CD4-positive, alpha-beta T cell treated with Interleukin-15 for 1 hour (primary cell): Measurements from ENCODE around the gene FGF12.
"Not testable (repeated sequence)": the region's sequence is repeated elsewhere in the genome, so short reads cannot be mapped to it uniquely, and the experiment has no call there.

ENCODE experiments used
- DNase-seq: peaks from one replicate; pipeline ENCODE4 v3.0.0-alpha.2; 2020

The FGF12 gene

DNA sequence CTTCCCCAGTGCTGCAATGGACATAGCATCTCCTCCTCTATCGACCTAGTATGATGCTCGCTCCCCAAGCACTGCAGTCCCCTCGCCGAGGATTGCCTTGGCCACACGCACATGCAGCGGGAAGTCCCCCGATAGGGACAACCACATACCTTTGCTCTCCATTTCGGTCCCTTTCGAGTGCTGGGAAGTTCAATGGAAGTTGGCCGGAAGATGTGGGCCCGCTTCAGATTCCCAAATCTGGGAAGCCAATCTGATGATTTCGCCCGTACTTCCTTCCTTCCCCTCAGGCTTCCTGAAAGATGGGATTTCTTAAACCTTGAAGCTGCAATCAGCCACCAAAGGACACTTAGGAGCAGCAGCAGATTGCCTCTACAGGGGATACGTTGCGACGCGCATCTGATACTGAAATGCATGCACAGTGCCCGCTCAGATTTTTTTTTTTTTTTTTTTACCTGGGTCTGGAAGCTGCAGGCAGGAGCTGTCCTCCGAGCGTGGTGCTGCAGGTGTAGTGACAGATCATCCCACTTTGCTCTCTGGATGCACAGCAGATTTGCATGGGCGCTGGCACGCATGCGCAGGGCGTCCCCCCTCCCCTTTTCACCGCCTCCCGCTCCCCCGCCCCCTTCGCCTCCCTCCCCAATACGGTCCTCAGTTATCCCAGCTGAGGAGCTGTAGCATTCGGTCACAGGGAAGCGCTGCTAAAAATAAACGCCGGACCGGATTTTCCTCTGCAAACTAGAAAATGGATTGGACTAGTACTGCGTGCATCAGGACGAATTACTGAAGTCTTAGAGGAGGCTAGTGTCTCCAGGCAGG is at the start of gene FGF12:
TSS of gene FGF12 (minus strand) at position 510 of the 816 bp plus-strand sequence.
- DNase-seq, result no peak

DNA sequence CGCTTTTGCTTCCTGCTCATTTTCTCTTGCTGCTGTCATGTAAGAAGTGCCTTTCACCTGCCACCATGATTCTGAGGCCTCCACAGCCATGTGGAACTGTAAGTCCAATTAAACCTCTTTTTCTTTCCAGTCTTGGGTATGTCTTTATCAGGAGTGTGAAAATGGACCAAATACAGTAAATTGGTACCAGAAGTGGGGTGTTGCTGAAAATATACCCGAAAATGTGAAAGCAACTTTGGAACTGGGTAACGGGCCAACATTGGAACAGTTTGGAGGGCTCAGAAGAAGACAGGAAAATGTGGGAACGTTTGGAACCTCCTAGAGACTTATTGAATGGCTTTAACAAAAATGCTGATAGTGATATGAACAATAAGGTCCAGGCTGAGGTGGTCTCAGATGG is 47.0 kb upstream of the FGF12 start:
- not testable (repeated sequence) for DNase-seq

DNA sequence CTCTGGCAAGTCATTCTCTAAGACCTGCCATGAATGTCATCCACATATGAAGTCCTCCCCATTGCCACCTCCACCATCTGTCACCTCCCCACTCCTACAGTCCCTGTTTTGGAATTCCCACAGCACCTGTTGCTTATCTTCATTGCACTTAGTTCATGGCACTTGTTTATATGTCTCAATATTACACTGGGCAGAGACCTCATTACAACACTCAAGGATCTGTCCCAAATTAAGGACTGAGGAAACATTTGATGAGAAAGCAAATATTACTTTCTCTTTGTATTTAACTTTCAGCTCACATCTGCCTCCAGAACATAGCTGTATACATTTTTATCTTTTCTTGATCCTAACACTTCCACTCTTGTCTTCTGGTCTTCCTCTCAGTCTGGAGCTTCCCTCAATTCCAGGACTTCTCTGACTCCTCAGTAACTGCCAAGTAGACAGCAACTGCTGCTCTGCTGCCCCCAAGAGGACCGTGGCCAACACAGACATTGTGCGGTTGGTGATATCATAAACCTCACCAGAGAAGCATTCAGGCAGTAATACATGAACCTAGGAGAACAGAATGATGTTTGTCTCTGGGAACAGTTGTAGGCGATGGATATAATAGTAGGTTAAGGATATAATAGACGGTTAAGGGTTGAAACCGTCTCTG is 45.0 kb upstream of the FGF12 start:
- no peak for DNase-seq

DNA sequence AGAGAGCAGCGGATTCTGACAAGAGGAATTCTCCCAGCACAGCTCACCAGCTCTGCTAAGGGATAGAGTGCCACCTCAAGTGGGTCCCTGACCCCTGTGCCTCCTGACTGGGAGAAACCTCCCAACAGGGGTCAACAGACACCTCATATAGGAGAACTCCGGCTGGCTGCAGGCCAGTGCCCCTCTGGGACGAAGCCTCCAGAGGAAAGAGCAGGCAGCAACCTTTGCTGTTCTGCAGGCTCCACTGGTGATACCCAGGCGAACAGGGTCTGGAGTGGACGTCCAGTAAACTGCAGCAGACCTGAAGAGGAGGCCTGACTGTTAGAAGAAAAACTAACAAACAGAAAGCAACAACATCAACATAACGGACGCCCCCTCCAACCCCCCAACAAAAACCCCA is 31.3 kb upstream of the FGF12 start:
- no peak for DNase-seq

DNA sequence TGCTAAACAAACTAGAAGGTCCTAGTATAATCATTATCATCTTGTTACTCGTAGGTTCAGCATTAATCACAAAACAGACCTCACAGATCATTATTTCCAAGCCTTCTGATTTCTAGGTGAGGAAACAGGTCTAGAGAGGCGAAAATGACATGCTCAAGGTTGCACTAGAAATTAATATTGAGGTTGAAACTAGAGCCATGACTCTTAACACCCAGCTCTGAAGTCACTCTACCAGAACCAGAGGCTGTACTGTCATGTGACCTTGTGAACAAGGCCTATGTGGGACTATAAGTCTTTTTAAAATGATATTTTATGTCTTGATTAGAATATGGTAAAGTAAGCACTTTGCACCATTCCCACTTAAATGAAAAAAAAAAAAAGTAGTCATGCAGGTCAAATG is 23.8 kb upstream of the FGF12 start:
- no peak for DNase-seq

DNA sequence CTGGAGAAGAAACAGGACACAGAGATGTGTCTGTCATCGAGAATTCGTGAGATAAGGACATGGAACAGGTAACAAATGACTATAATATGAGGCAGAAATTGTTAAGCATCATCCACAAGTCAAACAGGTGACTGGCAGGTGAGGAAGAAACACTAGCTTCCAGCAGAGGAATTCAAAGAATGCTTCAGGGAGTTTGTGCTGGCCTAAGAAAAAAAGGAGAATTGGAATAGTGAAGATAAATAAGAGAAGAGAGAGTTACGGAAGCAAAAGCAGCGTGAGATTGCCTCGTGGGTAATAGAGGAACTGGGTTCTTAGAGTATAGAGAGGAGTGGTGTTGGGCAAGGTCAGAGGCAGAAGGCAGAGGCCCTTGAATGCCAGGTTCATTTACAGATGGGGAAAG is 22.9 kb upstream of the FGF12 start:
- no peak for DNase-seq

DNA sequence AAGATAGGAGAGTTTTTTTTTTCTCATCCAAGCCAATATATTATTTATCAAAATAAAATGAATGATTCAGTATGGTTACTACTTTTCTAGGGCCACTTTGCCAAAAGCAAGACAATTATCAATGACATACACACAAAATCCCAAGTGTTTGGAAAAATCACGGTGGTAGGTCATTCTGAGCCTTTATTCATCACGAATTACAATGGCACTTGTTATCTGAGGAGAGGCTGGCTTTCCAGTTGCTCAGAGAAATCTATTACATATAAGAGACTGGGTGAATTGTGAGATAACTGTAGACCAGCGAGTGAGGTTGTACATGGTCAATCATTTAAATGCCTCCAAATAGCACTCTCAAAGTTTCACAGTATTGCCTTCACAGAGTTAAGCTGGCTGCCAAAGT is 20.4 kb upstream of the FGF12 start:
- no peak for DNase-seq

DNA sequence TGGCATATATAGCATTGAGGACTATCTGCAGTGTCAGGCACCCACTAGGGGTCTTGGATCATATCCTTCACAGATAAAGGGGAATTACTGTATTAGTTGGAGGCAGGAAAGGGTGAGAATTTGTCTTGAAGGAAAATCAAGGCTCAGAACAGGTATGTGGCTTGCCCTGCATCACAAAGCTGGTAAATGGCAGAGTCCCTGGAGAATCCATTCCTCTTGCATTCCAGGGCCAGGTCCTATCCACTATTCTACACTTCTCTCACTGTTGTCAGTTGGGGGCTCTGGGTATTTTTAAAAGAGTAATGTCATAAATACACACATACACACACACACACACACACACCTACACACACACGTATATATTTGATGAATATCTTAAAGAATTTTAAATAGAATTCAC is 19.8 kb upstream of the FGF12 start:
- no peak for DNase-seq

DNA sequence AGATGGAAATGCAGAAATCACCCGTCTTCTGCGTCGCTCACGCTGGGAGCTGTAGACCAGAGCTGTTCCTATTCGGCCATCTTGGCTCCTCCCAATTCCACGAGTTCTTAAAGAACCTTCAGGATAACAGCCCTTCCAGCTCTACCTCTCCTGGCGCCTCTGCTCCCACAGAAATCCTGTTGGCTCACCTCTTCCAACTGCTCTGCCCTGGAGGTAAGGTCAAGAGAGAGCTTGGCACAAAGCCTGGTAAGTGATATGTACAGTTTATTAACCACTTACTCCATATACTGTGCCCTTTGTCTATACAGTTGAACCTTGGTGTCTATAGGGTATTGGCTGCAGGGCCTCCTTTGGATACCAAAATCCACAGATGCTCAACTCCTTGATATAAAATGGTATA is 17.8 kb upstream of the FGF12 start:
- DNase-seq, result no peak

DNA sequence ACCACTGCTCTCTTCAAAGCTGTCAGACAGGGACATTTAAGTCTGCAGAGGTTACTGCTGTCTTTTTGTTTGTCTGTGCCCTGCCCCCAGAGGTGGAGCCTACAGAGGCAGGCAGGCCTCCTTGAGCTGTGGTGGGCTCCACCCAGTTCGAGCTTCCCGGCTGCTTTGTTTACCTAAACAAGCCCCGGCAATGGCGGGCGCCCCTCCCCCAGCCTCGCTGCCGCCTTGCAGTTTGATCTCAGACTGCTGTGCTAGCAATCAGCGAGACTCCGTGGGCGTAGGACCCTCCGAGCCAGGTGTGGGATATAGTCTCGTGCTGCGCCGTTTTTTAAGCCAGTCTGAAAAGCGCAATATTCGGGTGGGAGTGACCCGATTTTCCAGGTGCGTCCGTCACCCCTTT is 17.3 kb upstream of the FGF12 start:
- not testable (repeated sequence) for DNase-seq

DNA sequence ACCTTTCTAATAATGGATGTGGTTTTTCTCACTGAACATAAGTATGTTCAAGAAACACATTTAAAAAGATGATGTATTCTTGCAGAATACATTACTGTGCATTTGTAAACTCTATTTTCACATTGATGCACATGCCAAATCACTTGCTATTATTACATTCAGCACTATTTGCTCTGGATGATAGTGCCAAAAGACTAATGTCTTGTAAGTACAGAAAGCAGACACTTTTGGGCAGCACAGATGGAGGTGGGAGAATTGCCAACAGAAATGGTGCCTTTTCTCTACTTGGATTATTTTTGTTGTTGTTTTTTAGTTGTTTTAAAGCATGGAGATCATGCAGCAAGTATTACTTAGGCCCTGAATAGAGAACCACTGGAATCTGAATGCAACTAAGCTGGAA is 10.2 kb upstream of the FGF12 start:
- no peak for DNase-seq

DNA sequence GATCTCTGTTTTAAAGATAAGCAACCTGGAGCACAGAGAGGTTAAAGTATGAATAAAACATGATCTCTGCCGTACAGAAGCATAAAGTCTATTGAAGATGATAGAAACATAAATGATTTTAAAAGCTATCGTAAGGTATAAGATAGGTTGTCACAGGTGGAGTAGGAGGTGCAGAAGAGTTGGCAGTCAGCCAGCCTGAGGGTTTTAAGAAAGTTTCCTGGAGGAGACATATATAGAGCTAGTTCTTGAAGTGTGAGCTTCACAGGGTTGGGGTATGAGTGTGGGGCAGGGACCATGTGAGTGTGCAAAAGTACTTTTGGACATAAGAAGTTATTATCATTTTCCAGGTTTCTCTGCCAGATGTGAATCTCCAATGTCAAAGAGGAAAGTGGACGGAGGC is 3.9 kb upstream of the FGF12 start:
- no peak for DNase-seq

DNA sequence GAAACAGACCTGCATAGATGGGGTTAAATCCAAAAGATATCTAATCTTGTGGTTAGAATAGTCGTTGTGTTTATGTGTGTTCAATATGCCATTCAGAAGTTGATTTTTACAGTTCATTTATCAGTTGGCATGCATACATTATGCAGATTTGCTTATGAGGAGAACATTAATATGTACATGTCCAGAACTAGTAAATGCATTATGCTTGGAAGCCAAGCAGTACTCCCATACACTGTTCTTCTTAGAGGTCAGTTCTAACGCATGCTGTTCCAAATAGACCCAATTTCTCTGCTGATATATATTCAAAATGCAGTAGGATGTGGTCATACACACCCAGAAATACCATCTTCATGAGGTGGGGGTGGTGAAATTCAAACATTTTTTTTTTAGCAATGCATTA is 956 bp downstream of the FGF12 start:
- no peak for DNase-seq

DNA sequence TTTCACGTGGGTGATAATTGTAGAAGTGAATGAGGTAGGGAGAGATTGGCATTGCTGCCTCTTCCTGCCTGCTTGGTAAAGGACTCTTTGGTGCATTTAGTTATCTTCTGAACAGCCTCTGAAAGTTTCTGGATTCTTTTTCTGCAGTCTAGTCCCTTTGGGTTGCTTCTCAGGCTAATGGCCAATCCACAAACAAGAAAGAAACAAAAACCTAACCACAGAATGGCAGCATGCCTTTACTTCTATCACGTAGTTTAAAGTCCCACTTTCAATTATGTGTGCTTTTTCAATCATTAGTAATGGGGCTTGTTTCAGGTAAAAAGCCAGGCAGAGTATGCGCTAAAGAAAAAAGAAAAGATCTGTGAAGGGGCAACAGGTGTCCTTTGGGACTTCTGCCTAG is 7.4 kb downstream of the FGF12 start:
- DNase-seq, result no peak

DNA sequence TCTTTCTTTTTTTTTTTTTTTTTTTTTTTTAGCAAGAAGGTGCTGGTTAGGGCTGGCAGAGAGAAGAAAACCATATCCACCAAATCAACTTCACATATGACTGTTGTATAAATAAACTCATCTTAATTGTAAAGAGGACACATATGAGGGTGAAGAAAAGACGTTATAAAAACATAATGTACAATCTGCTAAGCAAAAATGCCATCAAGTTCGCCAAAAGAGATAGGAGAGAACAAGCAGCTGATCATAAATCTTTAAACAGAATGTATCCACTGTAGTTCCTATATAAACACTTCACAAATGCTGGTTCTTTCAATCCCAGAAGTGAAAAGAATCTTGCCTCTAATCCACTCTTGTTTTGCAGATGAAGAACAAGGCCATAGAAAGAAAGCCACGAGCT is 9.2 kb downstream of the FGF12 start:
- DNase-seq, result no peak

DNA sequence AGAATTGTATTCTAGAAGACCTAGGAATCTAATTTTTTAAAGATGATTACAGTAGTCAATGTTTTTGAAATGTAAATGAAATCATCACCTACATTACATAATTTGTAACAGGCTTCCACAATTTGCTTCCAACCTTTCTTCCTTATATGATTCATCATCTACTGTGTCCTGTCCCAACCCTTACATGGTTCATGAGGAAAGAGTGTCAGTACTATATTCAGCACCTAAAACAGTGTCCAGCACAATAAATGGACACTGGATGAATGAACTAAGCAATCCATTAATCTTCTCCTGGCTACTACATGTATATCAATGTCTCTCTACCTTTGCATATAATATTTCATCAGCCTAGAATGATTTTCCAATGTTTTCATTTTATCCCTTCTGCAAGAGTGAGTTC is 12.2 kb downstream of the FGF12 start:
- DNase-seq, result no peak

DNA sequence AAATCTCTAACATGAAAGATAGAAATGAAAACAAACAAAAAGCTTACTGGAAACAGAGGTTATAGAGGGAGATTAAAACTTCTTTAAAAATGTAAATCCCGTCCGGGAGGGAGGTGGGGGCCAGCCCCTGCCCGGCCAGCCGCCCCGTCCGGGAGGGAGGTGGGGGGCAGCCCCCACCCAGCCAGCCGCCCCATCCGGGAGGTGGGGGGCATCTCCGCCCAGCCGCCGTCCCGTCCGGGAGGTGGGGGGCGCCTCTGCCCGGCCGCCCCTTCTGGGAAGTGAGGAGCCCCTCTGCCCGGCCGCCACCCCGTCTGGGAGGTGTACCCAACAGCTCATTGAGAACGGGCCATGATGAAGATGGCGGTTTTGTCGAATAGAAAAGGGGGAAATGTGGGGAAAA is 16.2 kb downstream of the FGF12 start:
- not testable (repeated sequence) for DNase-seq

DNA sequence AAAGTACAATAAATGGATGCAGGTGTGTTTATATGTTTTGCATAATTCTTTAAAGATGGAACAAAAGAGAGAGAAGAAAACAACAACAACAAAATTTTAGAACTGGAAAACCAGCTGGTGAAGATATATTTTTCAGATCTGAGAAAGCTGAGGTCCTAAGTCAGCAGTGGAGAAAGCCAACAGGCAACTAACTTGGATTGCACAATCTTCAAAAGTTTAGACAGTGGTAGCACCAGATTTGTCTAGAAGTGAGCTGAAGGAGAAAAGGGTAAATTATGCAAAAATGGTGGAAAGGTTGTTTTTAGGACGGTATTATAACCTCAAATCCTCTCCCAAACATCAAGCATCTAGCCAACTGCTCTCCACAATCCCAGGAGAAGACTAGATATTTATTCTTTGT is 17.0 kb downstream of the FGF12 start:
- no peak for DNase-seq

DNA sequence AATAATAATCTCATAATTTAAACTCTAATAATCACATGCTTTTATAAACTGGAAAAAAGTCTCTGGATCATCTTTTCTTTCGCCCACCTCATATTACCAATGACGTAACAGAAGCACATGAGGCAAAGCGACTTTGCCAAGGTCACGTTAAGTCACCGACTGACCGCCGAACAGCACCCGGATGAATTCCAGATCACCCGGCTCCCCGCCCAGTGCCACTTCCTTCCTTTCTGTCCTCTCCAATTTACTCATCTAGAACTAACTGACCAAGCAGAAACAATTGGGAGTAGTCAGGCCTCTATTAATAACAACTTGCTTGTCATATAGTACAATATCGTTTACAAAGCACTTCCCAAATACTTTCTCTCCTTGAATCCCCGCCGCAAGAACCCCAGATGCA is 21.1 kb downstream of the FGF12 start:
- DNase-seq, result no peak

DNA sequence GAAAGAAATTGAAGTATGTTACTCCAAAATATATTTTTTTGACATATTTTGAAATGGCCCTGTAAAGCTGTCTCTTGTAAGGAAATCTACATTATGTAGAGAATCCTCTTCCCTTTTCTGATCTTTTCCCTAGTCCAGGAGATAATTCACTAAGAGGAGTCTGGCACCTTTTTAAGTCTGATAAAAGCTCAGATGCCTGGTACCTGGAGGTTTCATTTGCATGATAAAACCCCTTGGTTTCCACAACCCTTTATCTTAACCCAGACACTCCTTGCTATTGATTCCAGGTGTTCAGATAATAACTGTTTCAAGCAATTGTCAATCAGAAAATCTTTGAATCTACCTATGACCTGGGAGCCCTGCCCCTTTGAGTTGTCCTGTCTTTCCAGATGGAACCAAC is 26.5 kb downstream of the FGF12 start:
- no peak for DNase-seq

DNA sequence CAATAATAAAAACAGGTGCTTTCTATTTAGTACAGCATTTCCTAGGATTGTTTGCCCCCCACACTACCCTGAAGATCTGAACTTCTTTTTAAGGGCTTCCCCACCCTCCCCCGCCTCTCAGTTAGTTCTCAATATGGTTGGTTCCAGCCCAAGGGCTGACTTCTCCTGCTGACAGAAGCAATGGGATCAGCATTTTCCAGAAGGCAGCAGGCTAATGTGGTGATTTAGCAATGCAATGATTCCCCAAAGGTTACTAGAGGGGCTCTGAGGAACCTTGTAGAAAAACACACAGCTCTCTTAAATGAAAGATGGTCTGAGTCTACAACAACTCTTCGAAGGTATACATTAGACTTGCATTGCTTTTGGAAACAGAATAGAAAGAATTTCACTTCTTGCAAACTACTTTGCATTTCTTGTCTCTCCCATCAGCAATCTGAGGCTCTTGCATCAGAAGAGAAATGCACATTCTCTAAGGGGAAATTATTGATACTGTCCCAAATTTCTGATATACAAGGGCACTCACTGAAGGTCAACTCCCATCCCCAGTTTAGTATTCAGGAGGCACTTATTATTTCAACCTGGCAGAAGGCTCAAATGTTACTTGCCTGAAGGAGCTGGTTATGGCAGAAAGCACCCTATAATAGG is 30.3 kb downstream of the FGF12 start:
- DNase-seq, result no peak

DNA sequence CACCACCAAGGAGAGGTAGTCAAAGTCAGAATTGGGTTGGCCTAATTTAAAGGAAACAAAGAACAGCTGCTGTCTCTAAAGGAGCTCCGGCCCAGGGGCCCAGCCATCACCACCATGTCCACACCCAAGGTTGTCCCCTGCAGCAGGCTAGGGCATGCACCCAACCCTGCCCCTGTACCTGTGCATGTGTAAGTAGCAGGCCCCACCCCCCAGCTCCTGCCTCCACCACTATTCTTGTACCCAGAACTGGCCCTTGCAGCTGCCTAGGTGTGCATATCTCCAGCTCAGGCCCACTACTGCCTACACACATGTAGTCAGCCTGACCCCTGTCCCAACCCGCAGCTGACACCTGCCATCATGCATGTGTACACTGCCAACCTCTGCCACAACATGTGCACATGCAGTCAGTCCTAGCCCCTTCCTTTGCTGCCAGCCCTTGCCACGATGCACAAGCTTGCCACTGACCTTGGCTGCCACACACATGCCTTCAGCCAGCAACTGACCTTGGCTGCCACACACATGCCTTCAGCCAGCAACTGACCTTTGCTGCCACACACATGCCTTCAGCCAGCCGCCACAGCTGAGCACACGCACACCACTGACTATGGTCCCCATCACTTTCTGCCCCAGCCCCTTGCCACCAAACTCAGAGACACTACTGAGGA is 39.7 kb downstream of the FGF12 start:
- DNase-seq, result no peak

DNA sequence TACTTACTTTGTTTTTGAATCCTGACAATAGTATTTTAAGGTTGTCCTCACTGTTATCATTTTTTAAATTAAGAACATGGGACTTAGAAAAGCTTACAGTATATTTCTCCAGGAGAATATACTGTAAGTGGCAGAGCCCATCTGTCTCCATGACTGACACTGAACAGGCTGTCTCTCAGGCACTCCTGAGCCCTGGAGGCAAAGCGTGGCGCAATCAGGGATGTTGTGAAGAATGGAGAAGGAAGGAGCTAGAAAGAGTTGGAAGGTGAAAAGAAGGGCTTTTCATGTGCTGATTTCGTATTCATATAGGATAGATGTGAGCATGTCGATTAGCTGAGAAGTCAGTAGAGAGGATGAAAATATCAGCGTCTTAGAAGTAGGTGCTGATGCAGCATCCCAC is 41.5 kb downstream of the FGF12 start:
- no peak for DNase-seq

DNA sequence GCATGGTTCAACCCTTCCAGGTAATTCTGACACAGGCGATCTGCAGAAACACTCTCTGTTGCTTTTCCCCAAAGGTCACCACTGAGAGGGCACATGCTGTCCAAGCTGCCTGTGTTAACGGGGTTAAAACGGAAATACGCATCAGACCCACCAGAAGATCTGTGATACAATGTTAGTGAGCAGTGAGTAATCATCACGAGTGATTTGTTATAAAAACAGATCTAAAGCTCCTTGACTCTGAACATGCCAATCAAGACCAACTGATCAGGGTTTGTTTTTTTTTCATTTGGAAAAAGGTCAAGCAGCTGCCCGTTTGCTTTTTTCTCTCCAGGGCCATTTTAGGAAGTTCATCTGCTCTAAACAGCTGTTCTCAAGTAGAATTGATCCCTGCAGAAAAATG is 43.2 kb downstream of the FGF12 start:
- no peak for DNase-seq
